Natural killer cell (primary cell): Measurements from ENCODE around the gene SDC4. TPM values are rescaled to one million over a fixed set of nuclear protein-coding genes. Genes with fewer than 3 reads are reported as not detected.

Source experiments
- ATAC-seq, 3 donors: fragments of 150-1000 bp in 2 of 3; fragments of 200-7000 bp in 1 of 3; cut with Tn5 transposase; 1 replicate in 1 of 3; 2 replicates in 2 of 3; pipeline ENCODE4 v1.10.0; 2021; ENCODE audit warnings: mild to moderate bottlenecking in 2 of 3, moderate library complexity in 2 of 3
- DNase-seq, 2 donors: peaks; one replicate each; pipeline versions ENCODE4 v3.0.0 to v3.0.0-alpha.2; 2013 to 2021; ENCODE audit warnings: mixed read lengths in 1 of 2
- H3K27ac ChIP-seq: one replicate; pipeline ENCODE4 v1.5.1; 2013; ENCODE audit warnings: mild to moderate bottlenecking, low read length
- H3K27me3 ChIP-seq: one replicate; pipeline ENCODE4 v1.6.1; 2013; ENCODE audit warnings: low read length; ENCODE audit not compliant: control insufficient read depth, insufficient read depth
- H3K36me3 ChIP-seq: one replicate; pipeline ENCODE4 v1.6.1; 2013; ENCODE audit warnings: low read length; ENCODE audit not compliant: control insufficient read depth, insufficient read depth
- H3K4me1 ChIP-seq: one replicate; pipeline ENCODE4 v1.6.1; 2013; ENCODE audit warnings: low read length; ENCODE audit not compliant: control insufficient read depth, insufficient read depth
- H3K4me3 ChIP-seq: one replicate; pipeline ENCODE4 v1.5.1; 2013; ENCODE audit warnings: low read length
- H3K9me3 ChIP-seq: one replicate; pipeline ENCODE4 v1.6.1; 2013; ENCODE audit warnings: low read length; ENCODE audit not compliant: control insufficient read depth, insufficient read depth
- H3K27ac Mint-ChIP-seq, 2 donors: one replicate each; pipeline ENCODE4 v1.8.0; 2022; ENCODE audit warnings: mild to moderate bottlenecking in 2 of 2, mixed read lengths in 2 of 2, moderate library complexity in 1 of 2
- H3K27me3 Mint-ChIP-seq, 2 donors: one replicate each; pipeline ENCODE4 v1.8.0; 2022; ENCODE audit warnings: low read depth in 2 of 2, mixed read lengths in 2 of 2
- H3K36me3 Mint-ChIP-seq: one replicate; pipeline ENCODE4 v1.8.0; 2022; ENCODE audit warnings: mixed read lengths
- H3K4me1 Mint-ChIP-seq, 2 donors: one replicate each; pipeline ENCODE4 v1.8.0; 2022; ENCODE audit warnings: mixed read lengths in 2 of 2
- H3K4me3 Mint-ChIP-seq: one replicate; pipeline ENCODE4 v1.8.0; 2022; ENCODE audit warnings: mild to moderate bottlenecking, moderate library complexity, mixed read lengths
- H3K9me3 Mint-ChIP-seq, 2 donors: one replicate each; pipeline ENCODE4 v1.8.0; 2022; ENCODE audit warnings: mixed read lengths in 2 of 2
- CTCF ChIP-seq: fragments of 200-600 bp; IDR thresholded peaks from one replicate; pipeline ENCODE4 v1.8.0; 2022; ENCODE audit warnings: antibody characterized with exemption
- WGBS: methylation state at CpG from one replicate; pipeline ENCODE4 v1.1.7; 2013; ENCODE audit warnings: missing lambda C conversion rate; ENCODE audit not compliant: insufficient coverage; 5-methylcytosine and 5-hydroxymethylcytosine counted together
- intact Hi-C: fragments of 100-400 bp; cut with micrococcal nuclease; formaldehyde crosslinking; loops from one replicate; pipeline ENCODE4 v1.14.2; 2022
- total RNA-seq, 4 donors: library from RNA; stranded (reverse); fragments of 120-200 nt in 1 of 4; gene quantifications; one replicate each; pipeline versions ENCODE4 v1.2.3 to v1.2.4, GENCODE V29; 2013 to 2022

The SDC4 gene
- total RNA-seq, 3 donors from 2014 or later (not counting 1 experiment from before 2014, with no cell fraction given), result 0.45 to 1.8 (median 1.5) TPM

GRCh38 chr20:45370571-45371160 lies 22.4 kb upstream of the SDC4 start:
- 95% methylated on average over 3 of the region's 3 CpGs for WGBS
- intact Hi-C loops, result no loop called here
- no peak overlapping the region for H3K4me3 ChIP-seq
- DNase-seq (no peak), ATAC-seq (no peak)
- no peaks in the 10 kb centered on the region for H3K27me3 Mint-ChIP-seq
- no peak for TF ChIP-seq CTCF
- no peak overlapping the region for H3K27ac ChIP-seq
- peaks cover 9% of the 10 kb centered on the region for H3K36me3 Mint-ChIP-seq
- peak overlapping the region; percentile 84 to 93 for H3K27ac Mint-ChIP-seq
- no peak overlapping the region for H3K4me3 Mint-ChIP-seq
- H3K4me1 Mint-ChIP-seq, result peaks cover 39% of the 10 kb centered on the region in 2 donors
- H3K9me3 Mint-ChIP-seq, result no peaks in the 10 kb centered on the region
- no peaks in the 10 kb centered on the region for H3K27me3 ChIP-seq
- peaks cover 28% of the 10 kb centered on the region for H3K36me3 ChIP-seq
- peaks cover 46% of the 10 kb centered on the region for H3K4me1 ChIP-seq
- H3K9me3 ChIP-seq, result no peaks in the 10 kb centered on the region

- Mint-ChIP-seq H3K27me3 (no peaks in the 10 kb centered on the region), H3K36me3 (peaks cover 9% of the 10 kb centered on the region), H3K27ac (peak overlapping the region; percentile 83 to 88), H3K4me3 (peak overlapping the region; percentile 67), H3K4me1 (peaks cover 50 to 58% of the 10 kb centered on the region in 2 donors), H3K9me3 (no peaks in the 10 kb centered on the region)
- peak overlapping the region; percentile 65 for H3K27ac ChIP-seq
- no peak for TF ChIP-seq CTCF
- ATAC-seq (peak in 2 of 3 donors; percentile 28 to 51), DNase-seq (peak in 1 of 2 donors; percentile 72)
- H3K4me1 ChIP-seq, result peaks cover 44% of the 10 kb centered on the region
- H3K4me3 ChIP-seq, result no peak overlapping the region
- peaks cover 31% of the 10 kb centered on the region for H3K36me3 ChIP-seq
- no peaks in the 10 kb centered on the region for H3K27me3 ChIP-seq
- intact Hi-C loops, result no loop called here
- WGBS, result 29% methylated on average over 6 of the region's 6 CpGs
- H3K9me3 ChIP-seq, result no peaks in the 10 kb centered on the region
These were observed 20.2 kb upstream of the SDC4 start for GRCh38 chr20:45368221-45368980.

GRCh38 chr20:45367126-45367525 lies 18.9 kb upstream of the SDC4 start:
- Mint-ChIP-seq H3K36me3 (peaks cover 9% of the 10 kb centered on the region), H3K27me3 (no peaks in the 10 kb centered on the region), H3K27ac (peak overlapping the region; percentile 83 to 88), H3K9me3 (no peaks in the 10 kb centered on the region), H3K4me1 (peaks cover 48 to 62% of the 10 kb centered on the region in 2 donors), H3K4me3 (no peak overlapping the region)
- Histone ChIP-seq H3K4me1 (peaks cover 37% of the 10 kb centered on the region), H3K36me3 (peaks cover 31% of the 10 kb centered on the region), H3K4me3 (no peak overlapping the region), H3K27me3 (no peaks in the 10 kb centered on the region), H3K27ac (no peak overlapping the region), H3K9me3 (no peaks in the 10 kb centered on the region)
- ATAC-seq (no peak), DNase-seq (no peak)
- TF ChIP-seq CTCF, result no peak
- intact Hi-C loops, result no loop called here
